SK-N-SH (cell line): ENCODE measurements around the gene CRISPLD2. TPM values are rescaled to one million over a fixed set of nuclear protein-coding genes. Genes with fewer than 3 reads are reported as not detected.

Experiments
- CTCF ChIA-PET: fragments of 300-600, 350-600 bp; formaldehyde crosslinking; extraction: SDS; loops from one replicate; lab custom pipeline; 2021; lab: Yijun Ruan, JAX
- POLR2A ChIA-PET: fragments of 350-600 bp; sonication (Branson Sonifier 250); formaldehyde crosslinking; extraction: SDS; loops from one replicate; lab custom pipeline; 2020; ENCODE audit warnings: antibody characterized with exemption, inconsistent platforms; lab: Yijun Ruan, JAX
- DNase-seq: peaks from one replicate; pipeline ENCODE4 v3.0.0; 2012
- H2AFZ ChIP-seq: fragments of 200-600 bp; sonication (generic); 2 replicates; pipeline ENCODE4 v1.8.1; 2016; ENCODE audit warnings: antibody characterized with exemption, mild to moderate bottlenecking, low read depth
- H3F3A ChIP-seq: fragments of 200-600 bp; sonication (generic); replicated peaks from 2 replicates; pipeline ENCODE3; 2016; ENCODE audit warnings: antibody characterized with exemption, mild to moderate bottlenecking; ENCODE audit not compliant: insufficient read depth
- H3K27ac ChIP-seq, 2 experiments: fragments of 200-500 bp in 1 of 2; fragments of 200-600 bp in 1 of 2; sonication (Bioruptor generic) in 1 of 2; sonication (generic), shearing (Covaris generic) in 1 of 2; 2 replicates each; pipeline versions ENCODE4 v1.5.1 to v1.6.1; 2014 to 2016; ENCODE audit warnings: low read depth in 2 of 2, inconsistent platforms in 1 of 2, low read length in 1 of 2, mild to moderate bottlenecking in 1 of 2, mixed read lengths in 1 of 2
- H3K27me3 ChIP-seq: fragments of 200-600 bp; sonication (generic), shearing (Covaris generic); 2 replicates; pipeline ENCODE4 v1.6.1; 2016; ENCODE audit warnings: mixed run types; ENCODE audit not compliant: insufficient read depth
- H3K36me3 ChIP-seq, 2 experiments: fragments of 200-500 bp in 1 of 2; fragments of 200-600 bp in 1 of 2; sonication (Bioruptor generic) in 1 of 2; sonication (generic) in 1 of 2; replicated peaks in 1 of 2; 2 replicates each; pipeline versions ENCODE3 to v1.5.1; 2014 to 2016; ENCODE audit warnings: low read length in 1 of 2, mild to moderate bottlenecking in 1 of 2; ENCODE audit not compliant: insufficient read depth in 2 of 2, control insufficient read depth in 1 of 2
- H3K4me1 ChIP-seq, 2 experiments: fragments of 200-500 bp in 1 of 2; fragments of 200-600 bp in 1 of 2; sonication (Bioruptor generic) in 1 of 2; sonication (generic), shearing (Covaris generic) in 1 of 2; 2 replicates each; pipeline versions ENCODE4 v1.5.1 to v1.6.1; 2014 to 2016; ENCODE audit warnings: low read depth in 1 of 2, low read length in 1 of 2, mixed run types in 1 of 2; ENCODE audit not compliant: insufficient read depth in 2 of 2, control insufficient read depth in 1 of 2
- H3K4me2 ChIP-seq: fragments of 200-600 bp; sonication (generic), shearing (Covaris generic); 2 replicates; pipeline ENCODE4 v1.6.1; 2017; ENCODE audit warnings: mixed run types
- H3K4me3 ChIP-seq, 2 experiments: fragments of 200-500 bp in 1 of 2; fragments of 200-600 bp in 1 of 2; sonication (Bioruptor generic) in 1 of 2; sonication (generic), shearing (Covaris generic) in 1 of 2; 2 replicates each; pipeline versions ENCODE4 v1.5.1 to v1.8.1; 2014 to 2016; ENCODE audit warnings: low read depth in 2 of 2, inconsistent platforms in 1 of 2, low read length in 1 of 2, mild to moderate bottlenecking in 1 of 2, mixed read lengths in 1 of 2, moderate library complexity in 1 of 2
- H3K79me2 ChIP-seq: fragments of 200-600 bp; sonication (generic); 2 replicates; pipeline ENCODE4 v1.8.1; 2017; ENCODE audit warnings: mild to moderate bottlenecking; ENCODE audit not compliant: insufficient read depth
- H3K9ac ChIP-seq: fragments of 200-600 bp; sonication (generic); 2 replicates; pipeline ENCODE4 v1.6.1; 2017; ENCODE audit warnings: mixed run types
- H3K9me2 ChIP-seq: fragments of 200-600 bp; sonication (generic); 2 replicates; pipeline ENCODE4 v1.6.1; 2017; ENCODE audit warnings: mixed run types
- H3K9me3 ChIP-seq: fragments of 200-600 bp; sonication (generic); 2 replicates; pipeline ENCODE4 v1.6.1; 2017; ENCODE audit warnings: mixed run types, mild to moderate bottlenecking, moderate library complexity
- H4K20me1 ChIP-seq: fragments of 200-600 bp; sonication (generic); 2 replicates; pipeline ENCODE4 v1.6.1; 2017; ENCODE audit warnings: mild to moderate bottlenecking, mixed run types; ENCODE audit not compliant: insufficient read depth
- CHD2 ChIP-seq: fragments of 150-350 bp; IDR thresholded peaks from 2 replicates; pipeline ENCODE4 v1.6.1; 2018; ENCODE audit warnings: low read length; ENCODE audit not compliant: partially characterized antibody
- FOXJ3 ChIP-seq: sonication (generic); formaldehyde crosslinking; IDR thresholded peaks from 2 replicates; pipeline ENCODE4 v1.5.1; 2020; ENCODE audit warnings: mild to moderate bottlenecking, missing genetic modification reagents
- FOXM1 ChIP-seq: IDR thresholded peaks from 2 replicates; pipeline ENCODE4 v1.4.0; 2012; ENCODE audit warnings: low read depth, mild to moderate bottlenecking
- GABPA ChIP-seq: IDR thresholded peaks from 2 replicates; pipeline ENCODE4 v1.4.0; 2012; ENCODE audit warnings: low read depth, mild to moderate bottlenecking
- GATA2 ChIP-seq: sonication (generic); formaldehyde crosslinking; IDR thresholded peaks from 2 replicates; pipeline ENCODE4 v1.5.0; 2020; ENCODE audit warnings: mild to moderate bottlenecking, missing genetic modification reagents
- JUND ChIP-seq: IDR thresholded peaks from 2 replicates; pipeline ENCODE4 v1.4.0; 2012
- MEF2A ChIP-seq: IDR thresholded peaks from 2 replicates; pipeline ENCODE4 v1.4.0; 2012; ENCODE audit warnings: low read depth, borderline replicate concordance
- MXI1 ChIP-seq: IDR thresholded peaks from 2 replicates; pipeline ENCODE4 v1.6.1; 2012; ENCODE audit warnings: mild to moderate bottlenecking, low read depth, low read length, improper control_type of control experiment
- NFIC ChIP-seq: IDR thresholded peaks from 2 replicates; pipeline ENCODE4 v1.4.0; 2012; ENCODE audit warnings: borderline replicate concordance
- NRF1 ChIP-seq: IDR thresholded peaks from 2 replicates; pipeline ENCODE4 v1.6.1; 2012; ENCODE audit warnings: low read depth, mild to moderate bottlenecking, low read length
- POLR2AphosphoS5 ChIP-seq: IDR thresholded peaks from 2 replicates; pipeline ENCODE4 v1.6.1; 2012; ENCODE audit warnings: low read depth, low read length
- RXRA ChIP-seq: IDR thresholded peaks from 2 replicates; pipeline ENCODE4 v1.4.0; 2012; ENCODE audit warnings: low read depth, mild to moderate bottlenecking, borderline replicate concordance
- SIN3A ChIP-seq: IDR thresholded peaks from 2 replicates; pipeline ENCODE4 v1.6.1; 2012; ENCODE audit warnings: low read depth, mild to moderate bottlenecking, low read length, moderate library complexity, borderline replicate concordance
- TCF12 ChIP-seq: IDR thresholded peaks from 2 replicates; pipeline ENCODE4 v1.4.0; 2012
- YY1 ChIP-seq: IDR thresholded peaks from 2 replicates; pipeline ENCODE4 v1.4.0; 2012; ENCODE audit warnings: low read depth, mild to moderate bottlenecking
- WGBS: methylation state at CpG from one replicate; pipeline ENCODE4 v1.1.6; 2017; ENCODE audit warnings: low lambda C conversion rate; 5-methylcytosine and 5-hydroxymethylcytosine counted together
- polyA plus RNA-seq, 3 experiments: library from polyadenylated mRNA; depleted of rRNA; stranded (reverse); fragments of >200 nt; gene quantifications; 2 replicates each; pipeline ENCODE4 v1.2.3, GENCODE V29; 2012
- TF ChIP-seq, protein P1 (sequence below): IDR thresholded peaks from 2 replicates; pipeline ENCODE4; 2012
- TF ChIP-seq, protein P2 (sequence below): fragments of 150-350 bp; IDR thresholded peaks from 2 replicates; pipeline ENCODE4 v1.6.1; 2016; ENCODE audit warnings: mild to moderate bottlenecking, low read depth, low read length
- TF ChIP-seq, protein P3 (sequence below): IDR thresholded peaks from 2 replicates; pipeline ENCODE4 v1.6.1; 2012; ENCODE audit warnings: mild to moderate bottlenecking, low read depth, low read length, moderate library complexity

Gene CRISPLD2
- polyA plus RNA-seq, 1 of the 3 experiments (the other 2 are of a cell fraction): 6.3 TPM

DNA sequence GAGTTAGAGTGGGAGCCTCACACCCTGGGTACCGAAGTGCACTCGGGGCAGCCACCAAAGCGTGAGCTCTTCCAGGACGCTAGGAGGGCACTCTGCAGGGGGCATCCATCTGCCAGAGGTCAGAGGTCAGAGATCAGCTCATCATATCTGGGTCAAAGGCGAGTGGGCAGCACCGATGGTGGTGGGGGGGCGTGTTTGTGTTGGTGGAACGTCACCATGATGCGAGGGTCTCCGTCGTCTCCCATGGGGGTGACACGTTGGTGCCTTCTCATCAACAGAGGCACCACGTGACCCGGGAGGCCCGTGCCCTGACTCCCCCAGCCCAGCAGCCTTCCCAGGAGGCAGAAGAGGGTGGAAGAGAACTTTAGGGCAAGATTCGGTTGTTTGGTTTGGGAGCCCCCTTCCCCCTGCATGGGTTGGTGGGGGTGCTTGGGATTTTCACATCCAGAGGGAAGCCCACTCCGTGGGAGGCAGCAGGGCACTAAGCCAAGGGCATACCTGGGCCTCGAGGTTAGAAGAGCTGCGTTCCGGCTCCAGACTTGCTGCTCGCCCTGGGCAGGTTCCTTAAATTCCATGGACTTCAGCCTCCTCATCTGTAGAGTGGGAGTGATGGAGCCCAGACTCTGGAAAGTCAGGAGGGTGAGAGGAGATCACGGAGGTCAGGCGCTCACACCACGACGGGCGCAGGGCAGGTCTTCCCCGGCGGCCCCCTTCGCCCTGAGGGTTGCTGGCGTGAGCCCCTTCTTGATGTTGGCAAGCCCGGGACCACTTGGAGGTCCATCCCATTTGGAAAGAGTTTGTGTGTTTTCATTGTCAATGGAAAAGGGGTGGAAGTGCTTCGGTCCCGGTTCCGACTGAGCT lies 14.0 kb downstream of the CRISPLD2 start:
- Histone ChIP-seq H3K36me3 (no peaks in the 10 kb centered on the region), H3K9ac (no peak overlapping the region), H3K9me3 (no peaks in the 10 kb centered on the region), H3K4me2 (no peak overlapping the region), H2AFZ (no peak overlapping the region), H3K27me3 (no peaks in the 10 kb centered on the region), H3F3A (peaks cover 17% of the 10 kb centered on the region), H3K79me2 (no peaks in the 10 kb centered on the region), H4K20me1 (no peaks in the 10 kb centered on the region), H3K4me1 (peaks cover 20 to 23% of the 10 kb centered on the region in 2 experiments; a peak in 2 of 4 replicates), H3K4me3 (no peak overlapping the region), H3K27ac (no peak overlapping the region), H3K9me2 (no peaks in the 10 kb centered on the region)
- no peak for DNase-seq
- ChIA-PET POLR2A (no interaction called here), CTCF (interaction anchor here (0.6 to 1.1 kb wide), 4 partner anchors 14 to 119 kb away, joined by 3 to 5 read pairs (median 4); partner anchors contain the start of gene CRISPLD2)
- WGBS: 78% methylated on average over 29 of the region's 34 CpGs
- TF ChIP-seq GATA2 (CRISPR knock-in tag) (no peak), YY1 (no peak), MXI1 (no peak), MEF2A (no peak), NFIC (no peak), TCF12 (no peak), JUND (no peak), POLR2AphosphoS5 (no peak), GABPA (no peak), NRF1 (no peak), FOXJ3 (CRISPR knock-in tag) (no peak), FOXM1 (no peak), SIN3A (no peak), RXRA (no peak), CHD2 (no peak)
- TF ChIP-seq, protein P1, sequence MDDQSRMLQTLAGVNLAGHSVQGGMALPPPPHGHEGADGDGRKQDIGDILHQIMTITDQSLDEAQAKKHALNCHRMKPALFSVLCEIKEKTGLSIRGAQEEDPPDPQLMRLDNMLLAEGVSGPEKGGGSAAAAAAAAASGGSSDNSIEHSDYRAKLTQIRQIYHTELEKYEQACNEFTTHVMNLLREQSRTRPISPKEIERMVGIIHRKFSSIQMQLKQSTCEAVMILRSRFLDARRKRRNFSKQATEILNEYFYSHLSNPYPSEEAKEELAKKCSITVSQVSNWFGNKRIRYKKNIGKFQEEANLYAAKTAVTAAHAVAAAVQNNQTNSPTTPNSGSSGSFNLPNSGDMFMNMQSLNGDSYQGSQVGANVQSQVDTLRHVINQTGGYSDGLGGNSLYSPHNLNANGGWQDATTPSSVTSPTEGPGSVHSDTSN: no peak
- TF ChIP-seq, protein P2, sequence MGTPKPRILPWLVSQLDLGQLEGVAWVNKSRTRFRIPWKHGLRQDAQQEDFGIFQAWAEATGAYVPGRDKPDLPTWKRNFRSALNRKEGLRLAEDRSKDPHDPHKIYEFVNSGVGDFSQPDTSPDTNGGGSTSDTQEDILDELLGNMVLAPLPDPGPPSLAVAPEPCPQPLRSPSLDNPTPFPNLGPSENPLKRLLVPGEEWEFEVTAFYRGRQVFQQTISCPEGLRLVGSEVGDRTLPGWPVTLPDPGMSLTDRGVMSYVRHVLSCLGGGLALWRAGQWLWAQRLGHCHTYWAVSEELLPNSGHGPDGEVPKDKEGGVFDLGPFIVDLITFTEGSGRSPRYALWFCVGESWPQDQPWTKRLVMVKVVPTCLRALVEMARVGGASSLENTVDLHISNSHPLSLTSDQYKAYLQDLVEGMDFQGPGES: no peak
- TF ChIP-seq, protein P3, sequence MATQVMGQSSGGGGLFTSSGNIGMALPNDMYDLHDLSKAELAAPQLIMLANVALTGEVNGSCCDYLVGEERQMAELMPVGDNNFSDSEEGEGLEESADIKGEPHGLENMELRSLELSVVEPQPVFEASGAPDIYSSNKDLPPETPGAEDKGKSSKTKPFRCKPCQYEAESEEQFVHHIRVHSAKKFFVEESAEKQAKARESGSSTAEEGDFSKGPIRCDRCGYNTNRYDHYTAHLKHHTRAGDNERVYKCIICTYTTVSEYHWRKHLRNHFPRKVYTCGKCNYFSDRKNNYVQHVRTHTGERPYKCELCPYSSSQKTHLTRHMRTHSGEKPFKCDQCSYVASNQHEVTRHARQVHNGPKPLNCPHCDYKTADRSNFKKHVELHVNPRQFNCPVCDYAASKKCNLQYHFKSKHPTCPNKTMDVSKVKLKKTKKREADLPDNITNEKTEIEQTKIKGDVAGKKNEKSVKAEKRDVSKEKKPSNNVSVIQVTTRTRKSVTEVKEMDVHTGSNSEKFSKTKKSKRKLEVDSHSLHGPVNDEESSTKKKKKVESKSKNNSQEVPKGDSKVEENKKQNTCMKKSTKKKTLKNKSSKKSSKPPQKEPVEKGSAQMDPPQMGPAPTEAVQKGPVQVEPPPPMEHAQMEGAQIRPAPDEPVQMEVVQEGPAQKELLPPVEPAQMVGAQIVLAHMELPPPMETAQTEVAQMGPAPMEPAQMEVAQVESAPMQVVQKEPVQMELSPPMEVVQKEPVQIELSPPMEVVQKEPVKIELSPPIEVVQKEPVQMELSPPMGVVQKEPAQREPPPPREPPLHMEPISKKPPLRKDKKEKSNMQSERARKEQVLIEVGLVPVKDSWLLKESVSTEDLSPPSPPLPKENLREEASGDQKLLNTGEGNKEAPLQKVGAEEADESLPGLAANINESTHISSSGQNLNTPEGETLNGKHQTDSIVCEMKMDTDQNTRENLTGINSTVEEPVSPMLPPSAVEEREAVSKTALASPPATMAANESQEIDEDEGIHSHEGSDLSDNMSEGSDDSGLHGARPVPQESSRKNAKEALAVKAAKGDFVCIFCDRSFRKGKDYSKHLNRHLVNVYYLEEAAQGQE: no peak
